ENCODE measurements around the gene CLRN3.

GRCh38 chr10:127886371-127887051, 6.2 kb downstream of the CLRN3 start:
- no peak for TF ChIP-seq POLR2AphosphoS5 (IDR thresholded peaks at IDR 0.05; ENCODE audit: low read depth, low read length)
- TF ChIP-seq SIN3A (IDR thresholded peaks at IDR 0.05; ENCODE audit: borderline replicate concordance, insufficient read depth, low read length) = no peak
- no peak for TF ChIP-seq TAF1 (IDR thresholded peaks at IDR 0.05; ENCODE audit: borderline replicate concordance, insufficient read depth, low read length)
- TF ChIP-seq, protein P1, sequence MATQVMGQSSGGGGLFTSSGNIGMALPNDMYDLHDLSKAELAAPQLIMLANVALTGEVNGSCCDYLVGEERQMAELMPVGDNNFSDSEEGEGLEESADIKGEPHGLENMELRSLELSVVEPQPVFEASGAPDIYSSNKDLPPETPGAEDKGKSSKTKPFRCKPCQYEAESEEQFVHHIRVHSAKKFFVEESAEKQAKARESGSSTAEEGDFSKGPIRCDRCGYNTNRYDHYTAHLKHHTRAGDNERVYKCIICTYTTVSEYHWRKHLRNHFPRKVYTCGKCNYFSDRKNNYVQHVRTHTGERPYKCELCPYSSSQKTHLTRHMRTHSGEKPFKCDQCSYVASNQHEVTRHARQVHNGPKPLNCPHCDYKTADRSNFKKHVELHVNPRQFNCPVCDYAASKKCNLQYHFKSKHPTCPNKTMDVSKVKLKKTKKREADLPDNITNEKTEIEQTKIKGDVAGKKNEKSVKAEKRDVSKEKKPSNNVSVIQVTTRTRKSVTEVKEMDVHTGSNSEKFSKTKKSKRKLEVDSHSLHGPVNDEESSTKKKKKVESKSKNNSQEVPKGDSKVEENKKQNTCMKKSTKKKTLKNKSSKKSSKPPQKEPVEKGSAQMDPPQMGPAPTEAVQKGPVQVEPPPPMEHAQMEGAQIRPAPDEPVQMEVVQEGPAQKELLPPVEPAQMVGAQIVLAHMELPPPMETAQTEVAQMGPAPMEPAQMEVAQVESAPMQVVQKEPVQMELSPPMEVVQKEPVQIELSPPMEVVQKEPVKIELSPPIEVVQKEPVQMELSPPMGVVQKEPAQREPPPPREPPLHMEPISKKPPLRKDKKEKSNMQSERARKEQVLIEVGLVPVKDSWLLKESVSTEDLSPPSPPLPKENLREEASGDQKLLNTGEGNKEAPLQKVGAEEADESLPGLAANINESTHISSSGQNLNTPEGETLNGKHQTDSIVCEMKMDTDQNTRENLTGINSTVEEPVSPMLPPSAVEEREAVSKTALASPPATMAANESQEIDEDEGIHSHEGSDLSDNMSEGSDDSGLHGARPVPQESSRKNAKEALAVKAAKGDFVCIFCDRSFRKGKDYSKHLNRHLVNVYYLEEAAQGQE (IDR thresholded peaks at IDR 0.05; ENCODE audit: insufficient read depth in 1 of 2, low read depth in 2 of 2, low read length in 2 of 2) = no peak
- TF ChIP-seq FOXP2 (optimal IDR thresholded peaks at IDR 0.05; ENCODE audit: borderline replicate concordance, extremely low read depth, extremely low read length, insufficient read depth) = no peak

All from PFSK-1 (cell line).